PC-9 (cell line): ENCODE measurements around the gene ZER1. TPM values are rescaled to one million over a fixed set of nuclear protein-coding genes. Genes with fewer than 3 reads are reported as not detected.

Experiments
- BruUV-seq: library from RNA; stranded (reverse); fragments of 400-500 nt; replicated peaks from 2 replicates; lab custom pipeline; 2021; lab: Mats Ljungman, UMichigan
- CTCF ChIA-PET: fragments of 300-600 bp; sonication (Branson Sonifier 250); formaldehyde crosslinking; loops from one replicate; lab custom pipeline; 2022; ENCODE audit warnings: antibody characterized with exemption; lab: Charles Lee
- POLR2A ChIA-PET: fragments of 300-600 bp; sonication (Branson Sonifier 250); formaldehyde crosslinking; loops from one replicate; lab custom pipeline; 2022; ENCODE audit warnings: antibody characterized with exemption; ENCODE audit not compliant: unreplicated experiment; lab: Charles Lee
- DNase-seq, 2 experiments: peaks; one replicate each; pipeline versions ENCODE4 v3.0.0 to v3.0.0-alpha.2; 2015 to 2022; ENCODE audit warnings: mixed read lengths in 1 of 2
- H2AFZ ChIP-seq: fragments of 200-600 bp; sonication (generic); 2 replicates; pipeline ENCODE4 v1.8.1; 2017; ENCODE audit warnings: antibody characterized with exemption
- H3F3A ChIP-seq: fragments of 200-600 bp; sonication (generic); 2 replicates; pipeline ENCODE4 v1.8.1; 2017; ENCODE audit warnings: antibody characterized with exemption, mild to moderate bottlenecking, low read depth; ENCODE audit not compliant: insufficient read depth
- H3K27ac ChIP-seq: fragments of 200-600 bp; sonication (generic); 2 replicates; pipeline ENCODE4 v1.6.1; 2016; ENCODE audit warnings: mixed run types
- H3K27me3 ChIP-seq: fragments of 200-600 bp; sonication (generic); 2 replicates; pipeline ENCODE4 v1.6.1; 2016; ENCODE audit warnings: low read depth, mixed run types; ENCODE audit not compliant: insufficient read depth
- H3K36me3 ChIP-seq: fragments of 200-600 bp; sonication (generic); 2 replicates; pipeline ENCODE4 v1.6.1; 2016; ENCODE audit warnings: low read depth, mixed run types
- H3K4me1 ChIP-seq: fragments of 200-600 bp; sonication (generic); replicated peaks from 2 replicates; pipeline ENCODE4 v1.6.1; 2016; ENCODE audit warnings: mixed run types; ENCODE audit not compliant: insufficient read depth
- H3K4me2 ChIP-seq: fragments of 200-600 bp; sonication (generic); 2 replicates; pipeline ENCODE4 v1.6.1; 2017; ENCODE audit warnings: mixed run types
- H3K4me3 ChIP-seq: fragments of 200-600 bp; sonication (generic); 2 replicates; pipeline ENCODE4 v1.6.1; 2016; ENCODE audit warnings: mixed run types
- H3K79me2 ChIP-seq: fragments of 200-600 bp; sonication (generic); 2 replicates; pipeline ENCODE4 v1.6.1; 2017; ENCODE audit warnings: low read depth, mixed run types
- H3K9me2 ChIP-seq: fragments of 200-600 bp; sonication (generic); 2 replicates; pipeline ENCODE4 v1.8.1; 2017; ENCODE audit warnings: mild to moderate bottlenecking; ENCODE audit not compliant: insufficient read depth
- H3K9me3 ChIP-seq: fragments of 200-600 bp; sonication (generic); 2 replicates; pipeline ENCODE4 v1.8.1; 2016; ENCODE audit warnings: low read depth; ENCODE audit not compliant: insufficient read depth
- H4K20me1 ChIP-seq: fragments of 200-600 bp; sonication (generic); 2 replicates; pipeline ENCODE4 v1.8.1; 2017; ENCODE audit not compliant: insufficient read depth
- CTCF ChIP-seq: fragments of 200-600 bp; sonication (generic); conservative IDR thresholded peaks from 2 replicates; pipeline ENCODE4 v1.6.1; 2017; ENCODE audit warnings: mixed run types, antibody characterized with exemption, mild to moderate bottlenecking, moderate library complexity
- EZH2 ChIP-seq: fragments of 200-600 bp; sonication (generic); IDR thresholded peaks from 2 replicates; pipeline ENCODE4 v1.8.0; 2017; ENCODE audit warnings: antibody characterized with exemption, low read depth
- intact Hi-C: fragments of 100-400 bp; cut with micrococcal nuclease; formaldehyde crosslinking; loops from one replicate; pipeline ENCODE4 v1.10.0; 2022; ENCODE audit not compliant: unreplicated experiment
- total RNA-seq: library from RNA; stranded (reverse); gene quantifications from 2 replicates; pipeline ENCODE4 v1.2.3, GENCODE V29; 2021

Gene ZER1
- total RNA-seq, 1 experiment from 2014 or later, result 65.2 TPM

- intact Hi-C loops, result no loop called here
- POLR2A ChIA-PET, result no interaction called here
- Histone ChIP-seq H3K27ac (no peak overlapping the region), H3K9me3 (no peaks in the 10 kb centered on the region), H3K4me2 (no peak overlapping the region), H4K20me1 (no peaks in the 10 kb centered on the region), H3K79me2 (peaks cover 17% of the 10 kb centered on the region), H3K4me1 (peaks cover 9% of the 10 kb centered on the region; the same call in 1 of the 2 replicates), H3F3A (peaks cover 34% of the 10 kb centered on the region), H3K36me3 (no peaks in the 10 kb centered on the region), H2AFZ (no peak overlapping the region), H3K9me2 (no peaks in the 10 kb centered on the region), H3K27me3 (no peaks in the 10 kb centered on the region), H3K4me3 (no peak overlapping the region)
- no peak for TF ChIP-seq EZH2
- no peak for TF ChIP-seq CTCF
- CTCF ChIA-PET, result interaction anchor here (0.7 kb wide), 1 partner anchor 42 kb away, joined by 4 read pairs; no protein-coding TSS in a partner anchor
- DNase-seq, result no peak
- no TSS peak for BruUV-seq
Measured at GRCh38 chr9:128774804-128775203, 3.1 kb upstream of the ZER1 start.

GRCh38 chr9:128773049-128773448 lies 1.3 kb upstream of the ZER1 start:
- Histone ChIP-seq H3F3A (peaks cover 34% of the 10 kb centered on the region), H3K9me2 (no peaks in the 10 kb centered on the region), H3K79me2 (peaks cover 31% of the 10 kb centered on the region), H3K27me3 (no peaks in the 10 kb centered on the region), H3K4me2 (0 out of 2 replicates have a peak overlapping the region, but pooled peaks have one; percentile 70), H3K4me3 (no peak overlapping the region), H2AFZ (no peak overlapping the region; the same call in 1 of the 2 replicates), H3K36me3 (no peaks in the 10 kb centered on the region), H3K4me1 (peaks cover 11% of the 10 kb centered on the region; the same call in 1 of the 2 replicates), H3K27ac (no peak overlapping the region), H3K9me3 (no peaks in the 10 kb centered on the region), H4K20me1 (no peaks in the 10 kb centered on the region)
- ChIA-PET POLR2A (no interaction called here), CTCF (no interaction called here)
- DNase-seq, result no peak
- TF ChIP-seq CTCF (no peak), EZH2 (no peak)
- intact Hi-C loops, result no loop called here
- no TSS peak for BruUV-seq

GRCh38 chr9:128771094-128771721 lies 519 bp downstream of the ZER1 start:
- Histone ChIP-seq H3K4me3 (peak overlapping the region; percentile 80), H3K36me3 (no peaks in the 10 kb centered on the region; the same call in 1 of the 2 replicates), H3K9me3 (no peaks in the 10 kb centered on the region), H3K79me2 (peaks cover 31% of the 10 kb centered on the region), H3K4me1 (peaks cover 11% of the 10 kb centered on the region; the same call in 1 of the 2 replicates), H3K9me2 (no peaks in the 10 kb centered on the region), H3K27ac (peak overlapping the region; percentile 63), H4K20me1 (no peaks in the 10 kb centered on the region), H3F3A (peaks cover 34% of the 10 kb centered on the region), H3K27me3 (no peaks in the 10 kb centered on the region), H2AFZ (peak overlapping the region; percentile 85), H3K4me2 (peak overlapping the region; percentile 89)
- no peak for DNase-seq
- ChIA-PET CTCF (interaction anchor here (0.6 kb wide), 2 partner anchors 108 to 322 kb away, joined by 4 to 5 read pairs; no protein-coding TSS in a partner anchor), POLR2A (interaction anchor here (0.6 to 0.8 kb wide), 5 partner anchors 47 to 724 kb away, joined by 5 to 17 read pairs (median 7); partner anchors contain the start of gene ZDHHC12)
- BruUV-seq, result no TSS peak
- TF ChIP-seq CTCF (no peak), EZH2 (no peak)
- intact Hi-C loops, result loop anchor here (1.0 kb wide), 2 partner anchors 47 to 136 kb away; partner anchors contain the start of gene ZDHHC12
